K562 (cell line): ENCODE results near the gene GNAI2. TPM values are rescaled to one million over a fixed set of nuclear protein-coding genes. Genes with fewer than 3 reads are reported as not detected.

Source experiments
- BMI1 ChIP-seq: fragments of 150-350 bp; IDR thresholded peaks from 2 replicates; pipeline ENCODE4 v1.6.1; 2014; ENCODE audit warnings: low read length
- CEBPB ChIP-seq: fragments of 450-650 bp; IDR thresholded peaks from 2 replicates; pipeline ENCODE4 v1.6.1; 2016; ENCODE audit warnings: missing genetic modification characterization, missing compliant biosample characterization
- E2F1 ChIP-seq: sonication (generic); formaldehyde crosslinking; IDR thresholded peaks from 2 replicates; pipeline ENCODE4 v1.8.1; 2023; ENCODE audit warnings: mild to moderate bottlenecking, missing genetic modification reagents, moderate library complexity
- KLF13 ChIP-seq: fragments of 450-650 bp; IDR thresholded peaks from 2 replicates; pipeline ENCODE4 v1.6.1; 2016; ENCODE audit warnings: missing genetic modification characterization, low read depth, mild to moderate bottlenecking, missing compliant biosample characterization, moderate library complexity, borderline replicate concordance
- MYNN ChIP-seq, 2 experiments: sonication (generic); formaldehyde crosslinking in 1 of 2; IDR thresholded peaks; 2 replicates each; pipeline versions ENCODE4 v1.5.0 to v1.6.1; 2016 to 2020; ENCODE audit warnings: antibody characterized with exemption in 1 of 2, missing genetic modification reagents in 1 of 2
- NR1H2 ChIP-seq: sonication (generic); formaldehyde crosslinking; IDR thresholded peaks from 2 replicates; pipeline ENCODE4 v1.4.0; 2020; ENCODE audit warnings: mild to moderate bottlenecking, missing genetic modification reagents
- PKNOX1 ChIP-seq: fragments of 450-650 bp; IDR thresholded peaks from 2 replicates; pipeline ENCODE4 v1.6.1; 2016
- PREB ChIP-seq: sonication (generic); formaldehyde crosslinking; IDR thresholded peaks from 2 replicates; pipeline ENCODE4 v1.8.1; 2023; ENCODE audit warnings: mild to moderate bottlenecking, missing genetic modification reagents
- PRPF4 ChIP-seq: fragments of 200-400 bp; formaldehyde crosslinking; IDR thresholded peaks from one replicate; pipeline ENCODE4 v1.6.1; 2017; ENCODE audit warnings: low read length, low read depth, mild to moderate bottlenecking; ENCODE audit not compliant: insufficient read depth, poor library complexity, severe bottlenecking
- SMARCC2 ChIP-seq: fragments of 450-650 bp; IDR thresholded peaks from 2 replicates; pipeline ENCODE4 v1.6.1; 2017; ENCODE audit warnings: antibody characterized with exemption, moderate library complexity, mild to moderate bottlenecking, low read depth
- TFE3 ChIP-seq: fragments of 450-650 bp; formaldehyde crosslinking; IDR thresholded peaks from 2 replicates; pipeline ENCODE4 v1.4.0; 2020; ENCODE audit warnings: mild to moderate bottlenecking, mixed read lengths
- TGIF2 ChIP-seq: sonication (generic); formaldehyde crosslinking; IDR thresholded peaks from 2 replicates; pipeline ENCODE4 v1.8.1; 2022; ENCODE audit warnings: mild to moderate bottlenecking, missing genetic modification reagents, moderate library complexity
- ZBTB1 ChIP-seq: sonication (generic); formaldehyde crosslinking; IDR thresholded peaks from 2 replicates; pipeline ENCODE4 v1.8.1; 2023; ENCODE audit warnings: missing genetic modification reagents, low read depth, mild to moderate bottlenecking, borderline replicate concordance
- ZBTB49 ChIP-seq: sonication (generic); formaldehyde crosslinking; IDR thresholded peaks from 2 replicates; pipeline ENCODE4 v1.8.0; 2022; ENCODE audit warnings: missing genetic modification reagents, mild to moderate bottlenecking, borderline replicate concordance
- ZNF217 ChIP-seq: sonication (generic); formaldehyde crosslinking; IDR thresholded peaks from 2 replicates; pipeline ENCODE4 v1.8.0; 2022; ENCODE audit warnings: mild to moderate bottlenecking, missing genetic modification reagents
- ZNF561 ChIP-seq: fragments of 450-650 bp; formaldehyde crosslinking; conservative IDR thresholded peaks from 2 replicates; pipeline ENCODE4 v1.4.0; 2020; ENCODE audit warnings: mild to moderate bottlenecking, moderate library complexity
- polyA plus RNA-seq, 8 experiments: library from polyadenylated mRNA; depleted of rRNA in 4 of 8; stranded (reverse) in 5 of 8; unstranded in 3 of 8; fragments of >200 nt; fragmentation: Nextera tagmentation in 2 of 8; fragmentation: Illumina TruSeq in 1 of 8; extraction: Ambion mirVana in 2 of 8; extraction: Trizol in 1 of 8; gene quantifications; 2 replicates each; pipeline versions ENCODE4 v1.2.1 to v1.2.3, GENCODE V29; 2011 to 2014; ENCODE audit warnings: inconsistent platforms in 1 of 8, missing spikeins in 1 of 8
- total RNA-seq, 7 experiments: library from RNA; depleted of rRNA in 6 of 7; stranded (reverse); fragments of >200 nt in 6 of 7; fragmentation: Illumina TruSeq in 2 of 7; extraction: Trizol in 2 of 7; gene quantifications; 2 replicates each; pipeline versions ENCODE4 v1.2.1 to v1.2.3, GENCODE V29; 2011 to 2021; ENCODE audit warnings: low replicate concordance in 1 of 7

GNAI2 gene
- total and polyA plus RNA-seq, 9 of the 15 experiments (the other 6 are each of a cell fraction or from before 2014, with no cell fraction given), result 1.1 to 72.2 (median 42.7) TPM

GRCh38 chr3:50292159-50293078, 56.4 kb downstream of the GNAI2 start, which contains the start of gene IFRD2 (continued):
- TF ChIP-seq ZNF217 (CRISPR knock-in tag) (no peak), TFE3 (CRISPR knock-in tag) (0 out of 2 replicates have a peak, but pooled peaks have one; percentile 8), PREB (no peak), ZBTB1 (CRISPR knock-in tag) (no peak), KLF13 (peak; percentile 89), TGIF2 (CRISPR knock-in tag) (no peak), ZBTB49 (CRISPR knock-in tag) (no peak), PKNOX1 (no peak), PRPF4 (no peak), MYNN (IDR thresholded peaks at IDR 0.05) (no peak), MYNN (CRISPR knock-in tag; IDR thresholded peaks at IDR 0.05) (no peak), ZNF561 (CRISPR knock-in tag) (no peak), CEBPB (tag) (no peak), BMI1 (no peak), SMARCC2 (no peak), E2F1 (peak; percentile 51; the same call in 1 of the 2 replicates), NR1H2 (CRISPR knock-in tag) (no peak)
